Measurements from ENCODE around the gene MRPS18A.

- TF ChIP-seq CTCF (IDR thresholded peaks at IDR 0.05) (no peak), POLR2A (IDR thresholded peaks at IDR 0.05) (no peak)
Observed at GRCh38 chr6:43707767-43708166, 20.2 kb upstream of the MRPS18A start.
